ENCODE results near the gene CNTN4.

Gene CNTN4

DNA sequence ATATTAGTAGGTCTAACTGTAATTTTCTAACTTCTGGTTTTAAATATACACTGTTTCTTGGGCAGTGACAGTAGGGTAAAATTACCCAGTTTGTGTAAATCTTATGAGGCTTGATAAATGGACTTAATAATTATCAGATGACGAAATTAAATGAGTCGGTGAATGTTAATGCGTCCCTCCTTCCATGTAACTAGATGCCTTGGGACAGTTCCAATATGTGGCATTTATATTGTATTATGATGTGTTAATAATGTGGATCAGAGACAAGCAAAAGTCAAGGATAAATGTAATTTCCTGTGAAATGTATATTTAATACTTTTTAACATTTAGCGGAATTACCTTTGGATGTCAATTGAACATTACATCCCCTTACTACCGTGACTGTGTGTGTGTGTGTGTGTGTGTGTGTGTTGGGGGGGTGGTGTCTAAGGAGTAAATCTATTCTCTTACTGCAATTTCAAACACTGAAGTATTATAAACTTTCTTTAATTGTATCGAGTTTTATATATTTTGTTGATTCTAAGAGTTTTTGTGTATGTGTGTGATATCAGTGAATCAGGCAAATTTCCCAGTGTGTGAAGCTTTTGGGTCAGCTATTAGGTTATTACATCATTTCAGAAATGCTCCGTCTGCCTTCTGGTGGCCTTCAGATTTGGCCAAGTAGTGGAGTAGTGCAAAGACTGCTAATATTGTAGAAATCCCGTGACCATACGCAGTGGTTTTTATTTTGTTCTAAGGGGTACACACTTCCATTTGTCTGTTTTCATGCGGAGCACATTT, 50.1 kb downstream of the CNTN4 start:
- Histone ChIP-seq H2BK5ac (ENCODE audit: low read depth, low read length, poor library complexity, severe bottlenecking) (no peak overlapping the region), H3K18ac (ENCODE audit: low read depth in 1 of 2, low read length in 2 of 2) (peak overlapping the region in 1 of 2 experiments; percentile 48), H2AK5ac (ENCODE audit: low read length, severe bottlenecking) (no peak overlapping the region), H2BK12ac (ENCODE audit: low read length in 2 of 2) (no peak overlapping the region), H2BK15ac (ENCODE audit: low read depth, poor library complexity, severe bottlenecking) (no peak overlapping the region), H3K4me2 (ENCODE audit: low read length, poor library complexity, severe bottlenecking) (no peak overlapping the region), H3K79me1 (replicated peaks; ENCODE audit: low read length, poor library complexity, severe bottlenecking) (no peaks in the 10 kb centered on the region), H2BK120ac (ENCODE audit: low read depth, low read length) (no peak overlapping the region), H2AFZ (ENCODE audit: low read depth, low read length) (no peak overlapping the region), H4K8ac (ENCODE audit: low read length) (no peak overlapping the region), H3K14ac (ENCODE audit: low read length in 2 of 2) (no peak overlapping the region), H3K4ac (ENCODE audit: low read depth in 1 of 2, low read length in 2 of 2) (no peak overlapping the region), H3K27me3 (ENCODE audit: control insufficient read depth in 1 of 2, insufficient read depth in 1 of 2, low read length in 2 of 2) (no peaks in the 10 kb centered on the region), H3K9me3 (ENCODE audit: control insufficient read depth, low read length) (peaks cover 5% of the 10 kb centered on the region), H4K91ac (ENCODE audit: low read length) (no peak overlapping the region), H3K4me1 (ENCODE audit: control insufficient read depth, insufficient read depth, low read depth, low read length) (no peaks in the 10 kb centered on the region), H3K23ac (ENCODE audit: low read length in 2 of 2) (no peak overlapping the region), H3K4me3 (ENCODE audit: insufficient read depth in 1 of 2, low read depth in 1 of 2, low read length in 2 of 2) (no peak overlapping the region), H3K36me3 (ENCODE audit: control insufficient read depth in 1 of 2, insufficient read depth in 2 of 2, low read depth in 1 of 2, low read length in 2 of 2) (no peaks in the 10 kb centered on the region), H3K27ac (ENCODE audit: low read length, poor library complexity, severe bottlenecking) (no peak overlapping the region), H3K9ac (ENCODE audit: low read length) (no peak overlapping the region)
- 99% methylated on average over 7 of the region's 10 CpGs for WGBS
- no peak for DNase-seq

DNA sequence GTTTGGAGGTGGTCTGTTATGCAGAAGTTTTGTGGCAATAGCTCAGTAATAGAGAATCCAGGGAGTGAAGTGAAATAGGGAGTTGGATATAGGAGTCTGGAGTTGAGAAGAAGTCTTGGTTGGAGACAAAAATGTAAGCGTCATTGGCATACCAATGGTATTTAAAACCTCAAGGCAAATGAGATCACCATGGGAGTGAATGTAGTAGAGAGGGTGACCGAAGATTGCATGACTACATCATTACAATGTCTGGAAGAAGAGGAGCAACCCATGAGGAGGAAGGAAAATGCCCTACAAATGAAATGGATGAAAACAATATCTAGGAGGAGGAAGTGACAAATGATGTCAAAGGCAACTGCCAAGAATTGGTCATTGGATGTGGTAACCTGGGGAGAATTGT, 54.4 kb downstream of the CNTN4 start:
- no peak overlapping the region for H4K91ac ChIP-seq (ENCODE audit: low read length)
- no peak overlapping the region for H4K8ac ChIP-seq (ENCODE audit: low read length)
- no peak overlapping the region for H3K4me3 ChIP-seq (ENCODE audit: insufficient read depth in 1 of 2, low read depth in 1 of 2, low read length in 2 of 2)
- no peak overlapping the region for H3K4me2 ChIP-seq (ENCODE audit: low read length, poor library complexity, severe bottlenecking)
- H3K79me1 ChIP-seq (replicated peaks; ENCODE audit: low read length, poor library complexity, severe bottlenecking): no peaks in the 10 kb centered on the region
- no peaks in the 10 kb centered on the region for H3K4me1 ChIP-seq (ENCODE audit: control insufficient read depth, insufficient read depth, low read depth, low read length)
- H3K9ac ChIP-seq (ENCODE audit: low read length): no peak overlapping the region
- no peak overlapping the region for H2BK15ac ChIP-seq (ENCODE audit: low read depth, poor library complexity, severe bottlenecking)
- H3K27ac ChIP-seq (ENCODE audit: low read length, poor library complexity, severe bottlenecking): no peak overlapping the region
- no peak overlapping the region for H2BK120ac ChIP-seq (ENCODE audit: low read depth, low read length)
- no peak overlapping the region for H2AK5ac ChIP-seq (ENCODE audit: low read length, severe bottlenecking)
- no peaks in the 10 kb centered on the region for H3K27me3 ChIP-seq (ENCODE audit: control insufficient read depth in 1 of 2, insufficient read depth in 1 of 2, low read length in 2 of 2)
- no peaks in the 10 kb centered on the region for H3K36me3 ChIP-seq (ENCODE audit: control insufficient read depth in 1 of 2, insufficient read depth in 2 of 2, low read depth in 1 of 2, low read length in 2 of 2)
- no peak overlapping the region for H3K4ac ChIP-seq (ENCODE audit: low read depth in 1 of 2, low read length in 2 of 2)
- no peak overlapping the region for H3K14ac ChIP-seq (ENCODE audit: low read length in 2 of 2)
- 90% methylated on average over 2 of the region's 2 CpGs for WGBS
- no peak overlapping the region for H3K18ac ChIP-seq (ENCODE audit: low read depth in 1 of 2, low read length in 2 of 2)
- no peak overlapping the region for H2BK5ac ChIP-seq (ENCODE audit: low read depth, low read length, poor library complexity, severe bottlenecking)
- DNase-seq: peak; percentile 7
- no peak overlapping the region for H3K23ac ChIP-seq (ENCODE audit: low read length in 2 of 2)
- H2BK12ac ChIP-seq (ENCODE audit: low read length in 2 of 2): no peak overlapping the region
- H3K9me3 ChIP-seq (ENCODE audit: control insufficient read depth, low read length): peaks cover 2% of the 10 kb centered on the region
- no peak overlapping the region for H2AFZ ChIP-seq (ENCODE audit: low read depth, low read length)

DNA sequence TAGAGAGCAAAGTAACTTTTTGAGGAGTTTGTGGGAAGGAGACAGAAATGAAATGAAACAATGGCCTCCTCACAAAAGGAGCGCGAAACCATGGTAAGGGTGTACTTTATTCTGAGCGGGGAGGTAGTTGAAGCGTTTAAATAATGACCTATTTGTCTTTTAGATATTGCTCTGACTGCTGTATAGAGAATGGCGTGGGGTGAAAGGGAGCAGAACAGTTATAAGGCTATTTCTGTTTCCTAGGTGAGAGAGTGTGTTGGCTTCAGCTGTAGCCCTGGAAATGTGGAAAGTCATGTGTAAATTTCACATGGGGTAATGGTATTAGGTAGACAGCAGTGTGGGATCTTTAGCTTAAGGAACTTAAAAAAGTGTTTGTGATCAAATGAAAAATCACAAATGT, 54.9 kb downstream of the CNTN4 start:
- H3K18ac ChIP-seq (ENCODE audit: low read depth in 1 of 2, low read length in 2 of 2): no peak overlapping the region
- 79% methylated on average over 5 of the region's 5 CpGs for WGBS
- H3K14ac ChIP-seq (ENCODE audit: low read length in 2 of 2): no peak overlapping the region
- no peak overlapping the region for H2BK12ac ChIP-seq (ENCODE audit: low read length in 2 of 2)
- H2AK5ac ChIP-seq (ENCODE audit: low read length, severe bottlenecking): no peak overlapping the region
- no peak overlapping the region for H3K4ac ChIP-seq (ENCODE audit: low read depth in 1 of 2, low read length in 2 of 2)
- H2BK5ac ChIP-seq (ENCODE audit: low read depth, low read length, poor library complexity, severe bottlenecking): no peak overlapping the region
- no peak for DNase-seq
- no peak overlapping the region for H2BK15ac ChIP-seq (ENCODE audit: low read depth, poor library complexity, severe bottlenecking)
- H3K23ac ChIP-seq (ENCODE audit: low read length in 2 of 2): no peak overlapping the region
- H2BK120ac ChIP-seq (ENCODE audit: low read depth, low read length): no peak overlapping the region
- H3K27me3 ChIP-seq (ENCODE audit: control insufficient read depth in 1 of 2, insufficient read depth in 1 of 2, low read length in 2 of 2): no peaks in the 10 kb centered on the region
- H4K91ac ChIP-seq (ENCODE audit: low read length): no peak overlapping the region
- no peaks in the 10 kb centered on the region for H3K36me3 ChIP-seq (ENCODE audit: control insufficient read depth in 1 of 2, insufficient read depth in 2 of 2, low read depth in 1 of 2, low read length in 2 of 2)
- no peak overlapping the region for H3K4me2 ChIP-seq (ENCODE audit: low read length, poor library complexity, severe bottlenecking)
- H3K9me3 ChIP-seq (ENCODE audit: control insufficient read depth, low read length): no peaks in the 10 kb centered on the region
- no peak overlapping the region for H3K4me3 ChIP-seq (ENCODE audit: insufficient read depth in 1 of 2, low read depth in 1 of 2, low read length in 2 of 2)
- no peak overlapping the region for H3K9ac ChIP-seq (ENCODE audit: low read length)
- no peaks in the 10 kb centered on the region for H3K79me1 ChIP-seq (replicated peaks; ENCODE audit: low read length, poor library complexity, severe bottlenecking)
- no peak overlapping the region for H2AFZ ChIP-seq (ENCODE audit: low read depth, low read length)
- H3K27ac ChIP-seq (ENCODE audit: low read length, poor library complexity, severe bottlenecking): no peak overlapping the region
- no peak overlapping the region for H4K8ac ChIP-seq (ENCODE audit: low read length)
- no peaks in the 10 kb centered on the region for H3K4me1 ChIP-seq (ENCODE audit: control insufficient read depth, insufficient read depth, low read depth, low read length)

DNA sequence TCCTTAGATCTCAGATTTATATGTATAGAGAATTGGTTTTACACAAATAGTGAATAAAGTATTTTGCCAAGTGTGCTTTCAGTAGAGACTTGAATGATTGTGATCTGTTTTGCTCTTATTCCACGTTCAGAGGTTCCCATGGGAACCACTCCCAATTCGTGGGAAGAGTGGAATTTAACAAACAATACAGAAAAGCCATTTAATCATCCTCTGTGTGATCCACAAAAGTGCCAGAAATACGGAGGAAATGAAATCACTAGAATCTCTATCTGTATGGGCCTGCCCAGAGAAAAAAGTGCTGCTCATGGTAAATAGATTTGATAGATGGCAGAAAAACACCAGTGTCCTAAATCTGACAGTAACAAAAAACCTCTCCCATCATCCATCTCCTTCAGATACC, 56.0 kb downstream of the CNTN4 start:
- H2BK120ac ChIP-seq (ENCODE audit: low read depth, low read length): no peak overlapping the region
- no peak overlapping the region for H3K4me2 ChIP-seq (ENCODE audit: low read length, poor library complexity, severe bottlenecking)
- no peak overlapping the region for H3K27ac ChIP-seq (ENCODE audit: low read length, poor library complexity, severe bottlenecking)
- H3K23ac ChIP-seq (ENCODE audit: low read length in 2 of 2): no peak overlapping the region
- WGBS: 20% methylated on average over 1 of the region's 3 CpGs
- no peak overlapping the region for H2BK5ac ChIP-seq (ENCODE audit: low read depth, low read length, poor library complexity, severe bottlenecking)
- no peak overlapping the region for H3K18ac ChIP-seq (ENCODE audit: low read depth in 1 of 2, low read length in 2 of 2)
- H2BK15ac ChIP-seq (ENCODE audit: low read depth, poor library complexity, severe bottlenecking): no peak overlapping the region
- no peak overlapping the region for H4K91ac ChIP-seq (ENCODE audit: low read length)
- H3K4ac ChIP-seq (ENCODE audit: low read depth in 1 of 2, low read length in 2 of 2): no peak overlapping the region
- H2BK12ac ChIP-seq (ENCODE audit: low read length in 2 of 2): no peak overlapping the region
- H3K9me3 ChIP-seq (ENCODE audit: control insufficient read depth, low read length): no peaks in the 10 kb centered on the region
- peak; percentile 31 for DNase-seq
- H3K4me3 ChIP-seq (ENCODE audit: insufficient read depth in 1 of 2, low read depth in 1 of 2, low read length in 2 of 2): no peak overlapping the region
- no peaks in the 10 kb centered on the region for H3K79me1 ChIP-seq (replicated peaks; ENCODE audit: low read length, poor library complexity, severe bottlenecking)
- H2AFZ ChIP-seq (ENCODE audit: low read depth, low read length): no peak overlapping the region
- no peak overlapping the region for H3K14ac ChIP-seq (ENCODE audit: low read length in 2 of 2)
- no peak overlapping the region for H4K8ac ChIP-seq (ENCODE audit: low read length)
- H2AK5ac ChIP-seq (ENCODE audit: low read length, severe bottlenecking): no peak overlapping the region
- no peaks in the 10 kb centered on the region for H3K36me3 ChIP-seq (ENCODE audit: control insufficient read depth in 1 of 2, insufficient read depth in 2 of 2, low read depth in 1 of 2, low read length in 2 of 2)
- H3K27me3 ChIP-seq (ENCODE audit: control insufficient read depth in 1 of 2, insufficient read depth in 1 of 2, low read length in 2 of 2): no peaks in the 10 kb centered on the region
- no peaks in the 10 kb centered on the region for H3K4me1 ChIP-seq (ENCODE audit: control insufficient read depth, insufficient read depth, low read depth, low read length)
- H3K9ac ChIP-seq (ENCODE audit: low read length): no peak overlapping the region
